NCI-H1694 treated with DMSO at 0.1 percent for 48 hours (cell line): ENCODE data around the gene C1QL4.
"Not testable (repeated sequence)": the region's sequence is repeated elsewhere in the genome, so short reads cannot be mapped to it uniquely, and the experiment has no call there.

Source experiments
- DNase-seq: peaks from one replicate; lab custom pipeline; 2025; lab: John Stamatoyannopoulos, UW

C1QL4 gene

GRCh38 chr12:49336645-49337584 lies at the start of gene C1QL4:
Gene C1QL4, minus strand, starts transcription at chr12:49337188. Its CDS starts 711 bp downstream, at chr12:49336477.
- peak; percentile 46 for DNase-seq

GRCh38 chr12:49380184-49380583 lies 43.2 kb upstream of the C1QL4 start:
- not testable (repeated sequence) for DNase-seq

GRCh38 chr12:49377386-49377785 lies 40.4 kb upstream of the C1QL4 start:
- DNase-seq, result no peak

- no peak for DNase-seq
Observed at GRCh38 chr12:49375406-49375805, 38.4 kb upstream of the C1QL4 start.

GRCh38 chr12:49370539-49370938 lies 33.6 kb upstream of the C1QL4 start:
- no peak for DNase-seq

GRCh38 chr12:49369411-49370145 lies 32.6 kb upstream of the C1QL4 start:
- peak; percentile 17 for DNase-seq

- no peak for DNase-seq
Observed at GRCh38 chr12:49368240-49368600, 31.2 kb upstream of the C1QL4 start.

- no peak for DNase-seq
Observed at GRCh38 chr12:49367381-49368239, 30.6 kb upstream of the C1QL4 start, which contains the start of gene SPATS2. Gene SPATS2, plus strand, starts transcription at chr12:49367462. Its CDS starts 93,551 bp downstream, at chr12:49461013.

GRCh38 chr12:49366652-49367380 lies 29.8 kb upstream of the C1QL4 start:
- DNase-seq, result peak; percentile 62

GRCh38 chr12:49366096-49366651 lies 29.2 kb upstream of the C1QL4 start:
- no peak for DNase-seq

GRCh38 chr12:49365542-49365941 lies 28.6 kb upstream of the C1QL4 start:
- no peak for DNase-seq

- DNase-seq, result no peak
Observed at GRCh38 chr12:49364989-49365388, 28.0 kb upstream of the C1QL4 start.

- no peak for DNase-seq
Observed at GRCh38 chr12:49362077-49362476, 25.1 kb upstream of the C1QL4 start.

- no peak for DNase-seq
Observed at GRCh38 chr12:49359671-49360070, 22.7 kb upstream of the C1QL4 start.

- DNase-seq, result peak; percentile 68
Observed at GRCh38 chr12:49358483-49359141, 21.6 kb upstream of the C1QL4 start.

GRCh38 chr12:49357103-49357678 lies 20.2 kb upstream of the C1QL4 start:
- peak; percentile 21 for DNase-seq

GRCh38 chr12:49355913-49356312 lies 18.9 kb upstream of the C1QL4 start:
- DNase-seq, result no peak

- DNase-seq, result no peak
Observed at GRCh38 chr12:49352351-49352750, 15.4 kb upstream of the C1QL4 start.

GRCh38 chr12:49349266-49349665 lies 12.3 kb upstream of the C1QL4 start:
- no peak for DNase-seq

GRCh38 chr12:49348781-49349180 lies 11.8 kb upstream of the C1QL4 start:
- DNase-seq, result no peak
